Kasumi-1 (cell line): ENCODE measurements around the gene MMP7.

Experiments used
- DNase-seq, 2 experiments: peaks; one replicate each; lab custom pipeline; 2025; lab: John Stamatoyannopoulos, UW

MMP7 gene

DNA sequence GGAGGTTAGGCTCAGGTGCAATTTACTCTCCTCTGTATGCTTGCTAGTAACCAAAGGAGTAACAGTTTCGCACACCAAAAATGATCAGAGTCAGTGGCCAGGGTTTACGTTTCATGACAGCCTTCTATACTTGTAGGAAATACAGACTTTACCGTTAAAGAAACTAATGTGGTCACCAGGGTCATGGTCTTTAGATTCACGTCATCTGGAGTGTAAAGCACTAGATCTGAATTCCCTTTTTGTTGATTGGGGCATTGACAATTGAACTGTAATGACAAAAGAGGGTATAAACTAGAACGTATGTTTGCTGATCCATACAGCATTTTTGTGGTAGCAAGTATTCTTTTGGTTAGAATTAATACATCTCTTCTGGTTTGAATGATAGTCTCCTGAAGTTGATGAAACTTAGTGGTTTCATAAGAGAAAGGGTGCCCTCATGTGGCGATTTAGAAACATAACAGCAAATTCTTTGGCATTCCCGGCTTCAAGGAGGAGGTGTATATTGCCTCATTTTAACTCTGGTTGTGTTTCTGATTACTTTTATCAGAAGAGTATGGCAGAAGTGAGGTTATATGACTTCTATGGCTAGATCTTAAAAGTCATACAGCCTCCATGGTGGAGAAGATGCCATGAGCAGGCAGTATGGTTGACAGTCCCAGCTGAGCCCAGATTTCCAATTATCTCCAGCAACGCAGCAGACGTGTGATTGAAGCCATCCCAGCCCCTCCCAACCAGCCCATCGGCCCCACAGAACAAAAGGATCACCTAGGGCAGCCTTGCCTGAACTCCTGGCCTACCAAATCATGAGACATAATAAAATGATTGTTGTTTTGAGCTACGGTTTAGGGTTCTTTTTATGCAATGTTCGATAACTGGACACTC, 35.1 kb downstream of the MMP7 start:
- DNase-seq, result peak; percentile 82 to 92

- no peak for DNase-seq
Measured at GRCh38 chr11:102494216-102494615, 36.3 kb downstream of the MMP7 start.

DNA sequence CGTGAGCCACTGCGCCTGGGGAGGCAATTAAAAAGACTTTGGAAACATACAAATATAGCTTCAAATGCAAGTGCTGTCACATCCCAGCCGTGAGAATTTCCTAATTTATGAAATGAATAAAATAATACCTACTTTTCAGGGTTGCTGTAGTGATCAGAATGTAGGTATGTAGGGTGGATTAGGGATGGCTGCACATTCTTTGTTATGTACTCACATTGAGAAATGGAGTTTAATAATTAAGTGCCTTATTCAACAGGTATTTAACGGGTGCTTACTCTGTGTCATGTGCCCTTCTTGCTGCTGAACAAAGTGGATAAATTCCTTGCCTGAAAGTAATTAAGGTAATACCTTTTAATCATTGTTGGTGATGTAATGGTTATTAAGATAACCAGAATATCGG, 37.0 kb downstream of the MMP7 start:
- DNase-seq, result no peak

DNA sequence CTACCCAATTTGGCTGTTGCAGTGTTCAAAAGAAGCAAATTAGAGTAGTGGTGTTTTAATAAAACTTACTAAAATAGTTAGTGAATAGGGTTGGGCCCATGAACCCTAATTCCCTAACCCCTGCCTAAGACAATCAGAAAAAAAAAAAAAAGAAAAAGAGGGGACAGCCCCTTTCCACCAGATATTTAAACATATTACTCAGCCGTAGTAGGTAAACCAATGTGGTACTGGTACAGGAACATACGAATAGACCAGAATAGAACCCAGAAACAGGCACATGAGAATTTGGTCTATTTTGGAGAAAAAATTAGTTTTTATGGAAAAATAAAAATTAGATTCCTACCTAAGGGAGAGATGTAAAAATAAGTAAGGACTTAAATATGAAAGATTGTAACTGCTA, 38.6 kb downstream of the MMP7 start:
- no peak for DNase-seq

- no peak for DNase-seq
Measured at GRCh38 chr11:102489186-102490145, 41.1 kb downstream of the MMP7 start.

GRCh38 chr11:102488208-102488607, 42.3 kb downstream of the MMP7 start:
- no peak for DNase-seq

DNA sequence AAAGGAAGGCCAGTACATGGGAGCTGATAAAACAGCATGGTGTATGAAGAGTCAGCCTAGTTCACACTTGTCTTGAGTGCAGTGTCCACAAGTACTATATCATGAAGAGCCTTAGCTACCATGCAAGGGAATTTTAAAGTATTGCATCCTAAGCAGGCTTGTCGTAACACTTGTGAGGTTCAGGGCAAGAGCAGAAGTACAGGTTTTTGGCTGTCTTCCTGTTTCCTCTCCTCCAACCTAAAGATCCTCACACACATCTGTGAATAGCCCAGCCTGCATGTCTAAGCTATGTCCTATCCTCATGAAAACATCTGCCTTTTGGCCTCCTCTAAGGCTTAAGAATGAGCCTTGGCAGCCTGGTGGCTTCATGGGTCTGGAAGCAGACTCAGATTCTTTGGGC, 43.3 kb downstream of the MMP7 start:
- peak in 1 of 2 experiments; percentile 26 for DNase-seq

GRCh38 chr11:102486584-102486983, 44.0 kb downstream of the MMP7 start:
- DNase-seq, result no peak

DNA sequence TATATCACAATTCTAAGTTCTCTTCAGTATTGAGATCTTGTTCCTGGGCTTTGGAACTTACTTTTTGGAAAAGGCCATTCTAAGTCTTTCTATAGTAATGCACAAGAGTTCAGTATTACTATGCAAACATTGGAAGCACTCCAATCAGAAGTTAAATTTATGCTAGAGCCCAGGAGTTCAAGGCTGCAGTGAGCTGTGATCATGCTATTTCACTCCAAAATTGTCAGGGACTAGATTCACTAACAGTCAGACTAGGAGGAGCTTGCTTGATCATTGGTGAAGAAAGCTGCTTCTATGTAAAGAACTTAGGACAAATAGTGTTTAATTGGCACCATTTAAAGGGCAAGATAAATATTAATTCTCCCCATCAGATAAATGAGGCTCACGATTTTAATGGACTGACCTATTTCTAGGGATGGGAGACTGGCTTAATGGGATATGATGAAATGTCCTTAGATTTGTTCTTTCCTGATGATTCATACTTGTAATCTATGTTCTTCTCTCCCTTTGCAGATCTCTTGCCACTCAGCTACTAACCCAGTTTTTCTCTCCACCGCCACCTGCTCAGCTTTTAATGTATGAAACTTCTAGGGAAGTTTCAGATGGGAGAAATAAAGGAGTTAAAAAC, 45.3 kb downstream of the MMP7 start:
- DNase-seq, result no peak

- DNase-seq, result no peak
Measured at GRCh38 chr11:102482433-102482832, 48.1 kb downstream of the MMP7 start.

DNA sequence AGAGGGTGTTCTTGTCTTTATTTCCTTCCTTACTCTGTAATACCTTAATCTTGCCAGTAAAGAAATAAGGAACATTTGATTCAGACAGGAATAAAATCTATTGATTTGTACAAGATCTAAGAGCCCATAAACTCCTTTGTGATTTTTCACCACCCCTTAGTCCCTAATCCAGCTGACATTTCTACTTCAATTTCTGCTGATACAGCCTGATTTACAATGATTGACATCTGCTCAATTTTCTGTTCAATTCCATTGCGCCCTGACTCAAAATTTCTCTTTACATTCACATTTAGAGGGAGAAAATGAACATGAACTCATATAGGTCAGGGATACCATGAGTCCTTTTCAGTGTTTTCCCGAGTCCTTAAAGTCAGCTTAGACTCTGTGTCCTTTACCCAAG, 50.8 kb downstream of the MMP7 start:
- DNase-seq, result no peak

GRCh38 chr11:102478673-102479299, 51.8 kb downstream of the MMP7 start:
- DNase-seq, result no peak

DNA sequence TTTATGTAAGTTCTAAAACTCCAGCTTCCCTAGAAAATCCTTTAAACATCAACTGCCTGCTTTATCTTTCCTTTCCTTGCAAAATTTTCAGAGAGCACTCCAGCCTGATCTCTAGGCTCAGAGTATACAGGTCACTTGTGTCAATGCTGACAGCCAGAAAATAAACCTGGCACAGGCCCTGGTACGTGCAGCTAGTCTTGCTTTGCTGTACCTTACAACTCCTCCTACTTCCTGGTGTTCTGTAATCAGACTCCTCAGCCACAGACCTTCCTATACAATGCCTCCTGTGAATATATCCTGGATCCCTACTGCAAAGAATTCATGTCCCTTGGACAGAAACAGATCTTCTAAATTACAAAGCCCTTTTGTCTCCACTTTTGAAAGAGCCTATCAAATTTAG, 53.7 kb downstream of the MMP7 start:
- DNase-seq, result peak; percentile 62 to 76

DNA sequence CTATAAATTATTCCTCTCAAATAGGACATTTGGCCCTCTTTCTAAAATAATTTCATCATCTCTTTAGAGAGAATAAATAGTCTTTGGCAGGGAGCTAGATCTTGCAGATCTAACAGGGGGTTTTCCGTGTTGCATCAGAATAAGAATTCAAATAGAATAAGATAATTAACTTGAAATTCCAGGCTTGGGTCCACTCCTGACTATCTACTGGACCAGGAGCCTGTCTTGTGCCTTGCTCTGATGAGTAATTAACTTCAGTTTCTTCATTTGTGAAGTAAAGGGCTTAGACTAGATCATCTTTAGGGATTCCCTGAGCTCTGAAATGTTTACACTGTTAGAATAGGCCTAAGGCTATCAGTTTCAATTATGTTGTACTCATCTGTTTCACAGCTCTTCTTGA, 54.5 kb downstream of the MMP7 start:
- no peak for DNase-seq

- DNase-seq, result no peak
Measured at GRCh38 chr11:102473543-102473942, 57.0 kb downstream of the MMP7 start.

DNA sequence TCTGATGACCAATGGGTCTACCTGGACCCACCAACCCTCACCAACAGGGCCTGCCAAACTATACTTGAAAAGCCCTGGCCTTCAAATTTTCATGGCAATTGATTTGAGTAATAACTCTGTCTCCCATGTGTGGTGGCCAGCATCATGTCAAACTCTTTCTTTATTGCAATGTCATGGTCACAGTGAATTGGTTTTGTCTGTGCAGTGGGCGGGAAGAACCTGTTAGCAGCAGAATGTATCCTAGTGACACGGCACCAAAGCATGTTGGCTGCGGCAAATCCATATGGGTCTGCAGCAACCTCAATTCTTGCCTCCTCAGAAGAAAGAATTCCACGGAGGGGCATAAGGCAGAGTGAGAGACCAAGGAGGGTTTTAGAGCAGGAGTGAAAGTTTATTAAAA, 58.4 kb downstream of the MMP7 start:
- no peak for DNase-seq

- no peak for DNase-seq
Measured at GRCh38 chr11:102471474-102471873, 59.1 kb downstream of the MMP7 start.
